Activated CD4-positive, alpha-beta T cell treated with anti-CD3 and anti-CD28 coated beads, Interleukin-2, Interleukin-4, amounts not matched to agents 100 ng/mL and 50 ng/mL, durations not matched to agents 16 hours and 8 hours (primary cell): ENCODE results near the gene PBX3.

Experiments
- DNase-seq: peaks from one replicate; pipeline ENCODE4 v3.0.0-alpha.2; 2020; ENCODE audit warnings: low spot score

PBX3 gene

DNA sequence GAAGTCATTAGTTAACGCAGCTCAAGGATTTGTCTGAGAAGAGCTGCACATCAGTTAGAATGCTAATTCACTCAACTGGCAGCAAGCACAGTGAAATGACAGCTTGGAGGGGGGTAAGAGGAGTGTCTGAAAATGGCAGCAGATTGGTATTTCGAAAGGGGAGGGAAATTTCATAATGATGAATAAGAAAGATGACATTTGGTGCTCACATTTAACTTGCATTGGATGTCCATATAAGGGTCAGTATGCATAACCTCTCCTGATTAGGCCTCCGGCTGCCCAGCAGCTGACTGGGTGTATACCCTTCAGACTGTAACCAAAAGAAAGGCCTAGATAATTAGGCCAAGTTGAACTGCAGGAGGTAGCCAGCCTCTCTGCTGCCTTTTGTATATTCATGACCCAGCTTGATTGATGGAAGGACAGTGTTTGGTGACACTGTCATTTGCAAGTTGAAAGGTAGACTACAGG is 131.0 kb downstream of the PBX3 start:
- DNase-seq: no peak

DNA sequence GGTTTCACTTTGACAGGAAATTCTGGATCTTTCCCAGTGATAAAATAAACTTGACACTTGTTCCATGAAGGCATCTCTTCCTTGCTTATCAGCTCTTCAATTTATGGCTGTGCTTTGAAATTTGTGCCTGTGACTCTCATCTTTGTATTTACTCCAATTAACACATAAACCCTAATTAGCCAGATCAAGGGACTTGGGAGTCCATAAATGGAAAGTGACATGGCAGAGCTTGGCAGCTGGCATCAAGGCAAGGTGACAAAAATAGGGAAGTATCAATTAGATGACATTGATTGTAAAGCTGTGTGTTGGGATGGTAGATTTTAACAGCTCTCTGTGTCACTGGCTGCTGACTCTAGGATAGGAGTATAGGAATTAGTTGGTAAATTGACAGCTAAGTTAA is 133.9 kb downstream of the PBX3 start:
- DNase-seq: no peak

DNA sequence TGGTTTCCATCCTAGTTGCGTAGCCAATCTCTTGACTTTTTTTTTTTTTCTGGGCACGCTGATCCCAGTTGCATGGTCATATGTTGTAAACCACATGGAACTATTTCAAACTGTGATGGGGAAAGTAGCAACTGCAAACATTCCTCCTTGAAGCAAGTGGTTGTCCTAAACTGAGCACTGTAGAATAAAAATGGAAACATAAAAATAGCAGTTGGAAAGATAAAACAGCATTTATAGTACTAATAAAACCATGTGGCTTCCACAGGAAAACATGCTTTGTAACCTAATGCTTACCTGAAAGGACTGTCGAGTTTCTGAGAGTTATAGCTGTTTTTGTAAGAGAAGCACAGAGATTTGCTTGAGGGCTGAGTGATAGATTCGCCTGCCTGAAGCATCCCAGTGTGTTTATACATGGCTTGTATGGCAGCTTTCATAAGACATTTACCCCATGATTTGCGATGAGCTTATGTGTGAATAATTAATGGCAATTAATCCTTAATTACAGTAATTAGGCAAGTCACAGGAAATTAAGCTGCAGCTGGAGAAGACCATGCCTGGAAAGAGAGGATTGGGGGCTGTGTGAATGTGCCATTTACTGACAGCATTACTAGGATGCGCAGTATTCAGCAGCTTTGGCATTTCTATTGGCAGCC is 136.5 kb downstream of the PBX3 start:
- DNase-seq: no peak

DNA sequence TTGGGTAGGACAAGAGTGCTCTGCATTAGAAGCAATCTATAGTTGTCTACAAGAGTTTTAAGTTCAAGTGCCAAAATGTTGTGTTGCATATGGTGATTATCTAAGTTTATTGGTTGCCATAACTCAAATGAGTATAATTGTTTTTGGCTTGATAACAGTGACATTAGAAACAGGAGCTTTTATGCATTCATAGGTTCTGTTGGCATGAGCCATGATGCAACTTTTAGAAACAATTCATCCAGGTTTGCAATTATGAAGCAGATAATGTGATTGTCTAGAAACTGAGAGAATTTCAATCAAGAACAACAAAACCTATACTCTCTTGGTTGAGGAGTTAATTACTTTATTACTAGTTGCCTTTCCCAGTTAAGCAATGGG is 137.0 kb downstream of the PBX3 start:
- DNase-seq: no peak

DNA sequence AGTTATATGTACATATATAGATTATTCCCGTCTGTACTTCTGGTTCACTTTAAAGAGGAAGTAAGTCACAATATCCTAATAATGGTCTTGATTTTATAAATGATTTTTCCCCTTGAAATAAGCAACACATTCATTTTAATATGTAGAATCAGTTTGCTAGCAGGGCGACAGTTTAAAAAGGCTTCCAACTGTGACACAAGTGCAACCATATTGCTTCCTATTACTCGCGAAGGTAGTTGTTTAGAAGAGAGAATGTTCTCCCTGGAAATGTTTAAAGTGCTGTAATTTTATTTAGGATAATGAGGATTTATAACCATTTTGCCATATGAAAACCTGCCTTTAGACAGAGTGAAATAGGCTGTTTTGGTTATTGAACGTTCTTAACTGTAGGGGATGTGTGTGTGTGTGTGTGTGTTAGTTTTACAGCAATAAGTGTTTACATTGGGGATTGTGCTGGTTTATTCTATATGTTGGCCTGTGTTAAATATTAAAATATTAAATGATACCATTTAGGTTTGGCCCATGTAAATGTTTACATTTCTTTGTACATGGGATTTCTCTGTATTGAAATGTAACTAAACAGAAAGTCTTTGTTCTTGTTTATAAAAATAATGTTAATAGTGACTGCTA is 138.3 kb downstream of the PBX3 start:
- no peak for DNase-seq

DNA sequence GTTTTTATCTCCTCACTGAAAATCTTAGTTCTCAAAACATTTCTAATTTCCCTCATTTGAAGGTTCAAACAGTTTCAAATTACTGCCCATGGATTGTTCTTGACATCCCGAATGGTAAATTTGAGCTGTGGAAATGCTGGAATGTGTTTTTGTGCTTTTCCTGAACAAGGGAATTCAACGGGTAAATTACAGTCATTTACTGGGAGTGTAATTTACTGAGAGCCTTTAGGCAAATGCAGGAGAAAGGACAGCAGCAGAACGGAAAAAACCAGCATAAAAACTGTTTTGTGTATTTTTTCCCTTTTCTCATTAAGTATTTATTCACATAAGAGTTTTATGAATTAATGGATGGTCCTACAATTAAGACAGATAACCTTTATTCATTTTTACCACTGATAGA is 139.2 kb downstream of the PBX3 start:
- no peak for DNase-seq

DNA sequence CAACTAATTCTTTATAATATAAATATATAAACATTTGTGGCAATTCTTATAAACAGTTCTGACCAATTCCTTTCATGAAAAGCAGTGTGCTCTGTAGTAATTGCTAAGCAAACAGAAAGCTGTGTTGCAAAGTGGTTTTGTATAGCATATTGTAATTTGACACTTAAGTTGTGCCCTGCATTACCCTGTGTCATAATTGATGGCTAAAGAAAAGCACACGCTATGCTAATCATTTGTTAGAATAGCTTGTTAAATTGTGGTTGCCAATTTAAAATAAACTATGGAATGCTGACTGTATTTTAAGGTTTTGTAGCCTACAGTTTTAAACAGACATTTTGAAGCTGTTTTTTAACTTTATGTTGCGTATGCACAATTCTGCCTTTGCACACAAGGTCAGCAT is 140.0 kb downstream of the PBX3 start:
- no peak for DNase-seq

DNA sequence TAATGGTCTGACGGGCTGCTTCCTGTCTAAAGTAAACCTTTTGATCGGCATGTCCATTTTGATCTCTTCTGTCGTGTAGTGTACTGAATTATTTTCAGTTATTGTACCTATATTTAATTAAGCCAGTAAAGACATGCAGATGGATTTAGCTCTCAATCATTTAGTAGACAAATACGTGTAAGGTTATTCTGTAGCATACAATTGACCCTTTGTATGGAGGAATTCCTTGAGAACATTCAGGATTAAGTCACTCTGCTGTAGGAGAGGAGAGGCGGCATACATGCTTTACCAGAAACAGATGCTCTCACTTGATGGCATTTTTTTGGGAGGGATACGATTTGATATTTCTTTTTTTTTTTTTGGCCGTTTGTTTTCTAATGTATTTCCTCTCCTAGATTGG is 141.0 kb downstream of the PBX3 start:
- DNase-seq: no peak

DNA sequence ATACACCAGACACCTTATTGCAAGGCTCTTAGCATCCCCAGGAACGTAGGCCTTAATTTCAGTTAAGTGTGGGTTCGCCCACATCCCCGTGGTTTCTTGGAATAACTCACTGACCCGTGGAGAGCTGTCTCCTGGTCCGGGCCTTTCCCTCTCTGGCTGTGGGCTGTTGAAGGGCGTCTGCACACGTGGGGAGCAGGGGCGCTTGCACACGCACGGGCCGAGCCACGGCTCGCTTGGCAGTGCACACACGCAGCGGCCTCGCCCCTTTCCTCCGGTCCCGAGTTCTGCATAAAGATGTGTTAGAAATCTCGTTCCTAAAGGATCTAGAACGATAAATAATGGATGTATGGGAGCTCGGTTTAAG is 141.9 kb downstream of the PBX3 start:
- DNase-seq: no peak

DNA sequence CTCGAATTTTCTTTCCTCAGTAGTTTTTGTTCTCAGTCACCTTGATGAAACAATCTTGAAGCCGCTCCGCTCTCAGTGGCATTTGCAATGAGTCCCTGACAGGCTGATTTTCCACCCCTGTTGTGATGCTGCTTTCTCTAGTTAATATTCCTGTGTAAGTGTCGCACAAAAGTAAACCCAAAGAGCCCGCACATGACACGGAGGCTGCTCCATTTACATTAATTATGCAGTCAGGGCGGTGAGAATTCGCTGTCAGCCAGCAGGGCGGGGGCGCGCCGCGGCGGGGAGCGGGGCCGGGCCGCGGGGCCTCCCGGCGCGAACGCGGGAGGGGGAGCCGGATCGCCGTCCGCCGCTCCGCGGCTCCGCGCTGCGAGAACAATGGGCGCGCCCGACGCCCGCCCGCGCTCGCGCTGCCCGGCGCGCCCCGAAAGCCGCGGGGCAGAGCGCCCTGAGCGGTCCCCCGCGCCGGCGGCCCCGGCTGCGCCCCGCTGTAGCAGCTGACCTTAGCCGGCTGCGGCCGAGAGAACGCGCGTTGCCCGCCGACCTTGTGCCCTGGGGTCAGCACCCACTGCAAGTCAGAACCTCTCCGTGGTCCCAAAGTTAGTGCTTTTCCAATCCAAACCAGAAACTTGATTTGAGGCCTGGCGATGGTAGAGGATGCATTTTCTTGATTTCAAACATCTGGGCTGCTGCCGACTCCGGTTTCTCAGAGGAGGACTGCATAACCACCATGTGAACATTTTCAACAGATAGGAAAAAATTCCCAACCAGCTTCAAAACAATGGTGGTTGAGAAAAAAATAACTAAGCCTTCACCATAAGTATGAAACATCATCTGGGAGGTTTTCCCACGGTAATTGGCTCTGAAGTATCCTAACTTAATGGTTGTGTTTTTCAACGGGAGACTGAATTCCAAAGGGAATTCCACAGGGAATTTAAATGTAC is 142.6 kb downstream of the PBX3 start:
- peak; percentile 1 for DNase-seq

DNA sequence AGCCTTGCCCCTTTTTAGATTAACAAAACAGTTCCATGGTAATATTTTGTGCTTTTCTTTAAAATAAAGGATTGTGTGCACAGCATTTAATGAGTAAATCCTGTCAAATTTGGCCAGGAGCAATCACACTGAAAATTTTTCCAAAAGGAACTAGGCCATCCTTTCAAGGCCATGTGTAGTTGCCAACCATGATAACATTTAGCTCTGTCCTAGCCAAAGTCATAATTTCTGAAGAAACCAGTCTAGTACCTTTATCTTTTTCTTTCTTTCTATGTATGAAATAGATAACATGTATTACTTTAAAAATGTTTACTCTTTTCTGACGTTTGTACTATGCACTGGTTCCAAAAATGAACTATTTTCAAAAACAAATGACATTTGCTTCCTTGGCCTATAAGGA is 143.7 kb downstream of the PBX3 start:
- no peak for DNase-seq

DNA sequence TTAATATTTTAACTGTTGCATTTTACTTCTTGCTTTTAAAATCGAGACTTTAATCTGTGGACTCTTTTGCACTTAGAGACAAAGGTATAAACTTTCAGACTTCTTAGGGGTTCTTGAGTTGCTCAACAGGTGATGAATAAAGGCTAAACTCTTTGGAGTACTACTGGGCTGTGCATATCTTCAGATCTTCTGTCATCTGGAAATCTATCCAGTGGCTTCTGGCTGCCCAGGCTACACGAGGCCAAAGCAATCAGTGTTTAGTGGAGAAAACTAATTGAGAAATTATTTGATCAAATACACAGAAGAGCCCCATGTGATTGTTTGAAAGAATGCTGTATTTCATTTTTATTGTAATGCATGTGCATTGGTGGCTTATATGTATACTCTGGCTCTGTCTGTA is 146.1 kb downstream of the PBX3 start:
- no peak for DNase-seq

DNA sequence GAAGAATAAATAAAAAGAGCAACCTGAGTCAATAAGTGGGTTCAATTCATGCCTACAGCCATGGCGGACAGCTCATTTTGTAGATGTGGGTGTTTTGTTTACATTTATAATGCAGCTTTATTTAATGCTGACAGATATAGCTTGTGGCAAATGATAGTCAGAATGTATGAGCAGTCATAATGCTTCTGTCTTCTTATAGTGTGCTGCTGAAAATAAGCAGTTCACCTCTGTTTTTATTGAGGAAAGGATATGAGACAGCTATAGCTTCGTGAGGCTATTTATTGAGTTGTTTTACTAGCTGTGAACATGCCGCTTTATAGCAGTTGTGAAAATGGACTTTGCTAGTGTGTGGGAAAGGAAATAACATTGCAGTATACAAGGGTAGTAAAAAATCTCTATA is 147.4 kb downstream of the PBX3 start:
- no peak for DNase-seq

DNA sequence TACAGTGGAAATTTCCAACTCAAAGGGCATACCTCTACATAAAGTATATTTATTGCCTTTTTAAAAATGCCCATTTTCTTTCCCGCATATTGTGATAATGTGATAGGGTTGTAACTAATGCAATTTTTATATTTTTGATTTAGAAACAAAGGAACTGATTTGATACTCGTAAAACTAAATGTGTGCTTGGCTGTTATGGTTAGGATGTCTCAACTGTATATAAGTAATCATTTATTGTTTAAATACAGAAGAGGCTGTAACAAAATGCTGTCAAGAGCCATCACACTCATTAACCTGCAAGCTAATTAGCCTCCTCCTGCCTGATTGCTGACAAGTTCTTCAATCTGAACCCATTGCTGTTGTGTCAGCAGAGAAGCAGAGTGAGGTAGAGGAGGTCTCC is 149.2 kb downstream of the PBX3 start:
- no peak for DNase-seq

DNA sequence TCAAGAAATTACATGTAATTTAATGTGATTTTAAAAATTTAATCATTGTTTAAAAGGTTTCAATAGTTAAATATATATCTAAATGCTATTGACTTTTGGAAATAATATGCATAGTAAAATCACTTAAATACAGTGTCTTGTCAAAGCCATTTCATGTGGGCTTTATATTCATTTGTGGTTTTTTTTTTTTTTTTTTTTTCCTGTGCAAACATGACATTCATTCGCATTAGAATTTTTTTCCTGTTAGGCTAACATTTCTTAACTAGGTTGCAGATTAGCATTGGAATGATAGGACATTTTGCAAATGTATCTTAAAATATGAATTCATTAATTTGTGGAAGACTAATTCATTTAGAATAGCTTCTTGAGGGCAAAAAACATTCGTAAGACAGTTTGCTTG is 149.8 kb downstream of the PBX3 start:
- no peak for DNase-seq

DNA sequence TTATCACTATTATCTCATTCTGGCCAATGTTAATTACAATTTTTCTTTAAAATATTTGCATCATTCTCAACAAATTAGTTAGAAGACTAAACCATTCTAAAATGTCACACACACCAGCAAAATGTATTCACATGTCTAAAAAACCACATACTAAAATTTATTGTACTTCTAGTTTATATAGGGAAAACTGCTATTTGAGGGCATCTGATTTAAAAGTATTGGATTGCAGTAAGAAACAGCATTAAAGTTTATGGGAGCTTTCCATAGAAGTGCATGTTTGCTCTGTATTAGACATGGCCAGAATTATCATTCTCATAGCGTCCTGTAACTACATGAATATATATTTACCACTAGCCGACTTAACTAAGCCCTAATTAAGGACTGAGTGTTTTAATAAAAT is 150.3 kb downstream of the PBX3 start:
- no peak for DNase-seq

DNA sequence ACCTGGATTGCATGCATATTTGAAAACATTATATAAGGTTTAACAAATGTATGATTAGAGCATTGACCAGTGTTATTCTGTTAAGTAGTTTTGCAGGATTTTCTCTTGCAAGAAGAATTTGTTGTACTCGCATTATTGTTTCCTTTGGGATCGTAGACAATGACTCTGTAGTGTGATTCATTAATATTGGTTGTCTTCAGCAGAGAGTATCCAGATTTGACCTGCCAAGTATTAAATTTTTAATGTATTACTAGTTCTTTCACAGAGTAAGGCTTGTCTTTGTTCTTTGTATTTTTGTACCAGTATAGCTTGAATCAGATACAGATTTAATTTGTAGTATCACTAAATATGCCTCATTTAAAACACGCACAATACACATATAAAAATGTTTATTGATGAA is 155.0 kb downstream of the PBX3 start:
- no peak for DNase-seq

DNA sequence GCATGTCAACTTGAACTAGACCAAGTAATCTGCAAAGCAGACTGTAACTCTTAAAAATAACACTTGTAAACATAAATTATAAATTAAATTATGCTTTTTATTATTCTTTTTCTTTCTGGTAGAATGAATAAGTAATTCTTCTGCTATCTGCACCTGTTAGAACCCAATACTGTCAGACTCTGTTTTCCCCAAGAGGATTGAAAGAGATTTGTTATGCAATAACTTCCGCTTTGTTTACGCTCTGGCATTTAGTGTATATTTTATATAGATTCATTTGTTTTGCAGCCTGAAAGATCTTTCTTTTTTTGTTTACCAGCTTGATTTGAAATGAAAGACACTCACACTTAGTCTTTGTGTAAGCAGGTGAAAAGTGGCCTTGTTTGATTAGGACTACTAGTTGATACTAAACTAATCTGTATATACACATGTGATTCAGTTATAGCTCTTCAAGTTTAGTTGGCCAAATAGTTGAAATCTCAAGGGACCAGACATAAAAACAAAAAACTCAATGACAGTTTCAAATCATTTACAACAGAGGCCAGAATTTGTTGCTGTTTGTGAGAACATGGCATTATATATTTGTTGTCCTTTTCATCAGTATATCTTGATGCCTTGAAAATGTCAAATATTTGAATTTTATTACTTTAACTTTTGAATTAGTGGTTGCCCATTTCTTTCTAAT is 155.8 kb downstream of the PBX3 start:
- DNase-seq: no peak

DNA sequence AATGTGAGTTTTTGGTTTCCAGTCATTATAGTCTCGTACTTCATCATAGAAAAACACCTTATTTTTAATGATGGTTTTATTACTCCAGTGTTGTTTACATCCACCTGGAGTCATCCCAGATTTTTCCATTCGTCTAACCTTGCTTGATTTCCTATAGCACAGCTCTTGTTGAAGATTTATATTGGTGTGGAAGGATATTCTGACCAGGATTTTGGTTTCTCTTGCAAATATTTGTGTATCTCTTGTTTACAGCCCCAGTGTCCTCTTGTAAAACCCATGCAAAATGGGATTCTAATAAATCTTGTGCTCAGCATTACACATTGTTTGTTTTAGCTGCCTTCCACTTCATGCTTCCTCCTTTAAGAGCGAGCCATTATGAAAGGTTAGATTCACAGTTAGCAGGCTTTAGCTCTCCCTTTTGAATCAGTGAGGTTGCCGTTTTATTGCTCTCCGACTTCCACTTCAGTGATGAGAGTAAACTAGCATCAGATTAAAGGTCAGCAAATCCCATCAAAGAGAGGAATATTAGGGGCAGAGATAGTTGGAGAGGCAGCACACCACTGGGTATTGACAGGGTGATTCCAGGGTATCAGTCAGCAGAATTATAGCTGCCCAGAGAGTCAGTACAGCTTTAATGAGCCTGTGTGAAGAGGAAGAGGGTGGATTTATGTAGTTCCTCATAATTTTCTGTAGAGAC is 157.1 kb downstream of the PBX3 start:
- DNase-seq: no peak

DNA sequence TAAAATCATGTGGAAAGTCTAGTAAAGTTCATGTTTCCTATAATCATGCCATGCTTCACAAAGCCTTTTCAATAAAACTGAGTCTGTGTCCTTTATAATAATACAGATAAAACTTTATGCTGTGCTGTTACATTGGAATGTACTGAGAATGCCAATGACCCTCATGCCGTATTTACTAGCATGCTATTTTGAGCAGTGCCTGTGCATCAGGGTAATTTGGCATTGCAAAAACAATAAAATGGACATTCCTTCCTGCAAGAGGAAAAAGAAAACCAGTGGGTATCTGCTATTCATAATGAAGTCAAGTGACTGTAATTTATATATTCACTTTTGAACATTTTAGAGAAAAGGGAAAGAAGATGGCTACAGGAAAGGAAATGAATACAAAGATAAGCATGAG is 159.0 kb downstream of the PBX3 start:
- no peak for DNase-seq

DNA sequence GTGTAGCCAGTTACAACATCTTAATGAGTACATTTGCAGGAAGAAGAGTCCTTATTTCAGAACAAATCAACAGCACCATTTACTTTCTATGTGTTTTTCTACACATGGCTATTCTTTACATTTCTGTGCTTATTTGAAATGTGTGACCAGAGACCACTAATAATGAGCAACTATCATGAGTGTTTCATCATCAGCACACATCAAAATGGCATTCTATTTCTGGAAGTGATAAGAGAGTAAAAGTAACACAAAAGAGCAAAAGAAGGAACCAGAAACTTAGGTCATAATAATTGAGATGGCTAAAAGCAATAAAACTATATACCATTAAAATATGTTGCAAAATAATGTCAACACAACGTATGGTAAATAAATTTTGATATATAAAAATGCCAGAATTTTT is 159.7 kb downstream of the PBX3 start:
- no peak for DNase-seq

DNA sequence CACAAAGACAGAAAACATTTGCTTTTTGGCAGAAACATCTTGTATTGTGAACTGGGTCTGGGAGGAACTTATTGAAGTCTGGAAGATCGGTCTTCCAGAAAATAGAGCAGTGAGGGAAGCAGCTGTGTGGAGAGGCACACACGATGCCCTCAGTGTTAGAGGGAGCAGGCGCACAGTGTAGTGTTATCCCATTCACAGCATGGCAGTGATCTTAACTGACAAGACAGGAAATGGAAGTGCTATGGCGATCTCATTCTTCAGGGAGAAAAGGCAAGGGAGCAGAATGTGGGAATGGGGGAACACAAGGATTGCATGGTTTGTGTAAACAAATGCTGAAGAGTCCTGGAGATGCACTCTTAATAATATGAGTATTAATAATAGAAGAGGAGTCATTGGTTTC is 161.0 kb downstream of the PBX3 start:
- no peak for DNase-seq
